CD4-positive, CD25-positive, alpha-beta regulatory T cell (primary cell): Measurements from ENCODE around the gene TEC. TPM values are rescaled to one million over a fixed set of nuclear protein-coding genes. Genes with fewer than 3 reads are reported as not detected.

Experiments used
- ATAC-seq, 2 donors: fragments of 150-1000 bp; cut with Tn5 transposase; one replicate each; pipeline ENCODE4 v1.10.0; 2021; ENCODE audit warnings: low read depth in 2 of 2, moderate number of reproducible peaks in 2 of 2, moderate library complexity in 1 of 2
- DNase-seq, 3 donors: peaks; one replicate each; pipeline versions ENCODE4 v3.0.0 to v3.0.0-alpha.2; 2012 to 2022; ENCODE audit warnings: mixed read lengths in 1 of 3
- H3K27ac ChIP-seq: one replicate; pipeline ENCODE4 v1.7.0; 2013; ENCODE audit warnings: mild to moderate bottlenecking, low read length; ENCODE audit not compliant: insufficient read depth, poor library complexity, severe bottlenecking
- H3K27me3 ChIP-seq: one replicate; pipeline ENCODE4 v1.7.0; 2013; ENCODE audit warnings: low read length; ENCODE audit not compliant: control insufficient read depth, insufficient read depth
- H3K36me3 ChIP-seq: one replicate; pipeline ENCODE4 v1.7.0; 2013; ENCODE audit warnings: mild to moderate bottlenecking, low read length, moderate library complexity; ENCODE audit not compliant: control insufficient read depth, insufficient read depth
- H3K4me1 ChIP-seq: 2 replicates; pipeline ENCODE4 v1.7.0; 2013; ENCODE audit warnings: mild to moderate bottlenecking, low read length; ENCODE audit not compliant: insufficient read depth, control insufficient read depth, poor library complexity, severe bottlenecking
- H3K4me3 ChIP-seq: one replicate; pipeline ENCODE4 v1.7.0; 2013; ENCODE audit warnings: low read depth, mild to moderate bottlenecking, low read length, moderate library complexity
- H3K9me3 ChIP-seq, 2 experiments: 1 replicate in 1 of 2; 2 replicates in 1 of 2; pipeline ENCODE4 v1.7.0; 2013; ENCODE audit warnings: low read length in 2 of 2, mild to moderate bottlenecking in 1 of 2, moderate library complexity in 1 of 2; ENCODE audit not compliant: control insufficient read depth in 2 of 2
- H3K27ac Mint-ChIP-seq, 3 donors: one replicate each; pipeline ENCODE4 v1.8.0; 2020 to 2022; ENCODE audit warnings: mild to moderate bottlenecking in 3 of 3, mixed read lengths in 3 of 3, moderate library complexity in 2 of 3
- H3K27me3 Mint-ChIP-seq: one replicate; pipeline ENCODE4 v1.8.0; 2022; ENCODE audit warnings: mild to moderate bottlenecking, mixed read lengths
- H3K36me3 Mint-ChIP-seq: one replicate; pipeline ENCODE4 v1.8.0; 2020; ENCODE audit warnings: mixed read lengths
- H3K4me1 Mint-ChIP-seq, 4 donors: one replicate each; pipeline ENCODE4 v1.8.0; 2020 to 2022; ENCODE audit warnings: mixed read lengths in 4 of 4, mild to moderate bottlenecking in 1 of 4
- H3K4me3 Mint-ChIP-seq, 4 donors: one replicate each; pipeline ENCODE4 v1.8.0; 2020 to 2022; ENCODE audit warnings: mild to moderate bottlenecking in 4 of 4, mixed read lengths in 4 of 4, moderate library complexity in 3 of 4
- H3K9me3 Mint-ChIP-seq, 7 donors: one replicate each; pipeline ENCODE4 v1.8.0; 2020 to 2022; ENCODE audit warnings: mixed read lengths in 7 of 7, mild to moderate bottlenecking in 3 of 7, moderate library complexity in 2 of 7
- polyA plus RNA-seq, 4 donors: library from polyadenylated mRNA; unstranded; fragments of 300-500 nt; fragmentation: Illumina TruSeq; gene quantifications; one replicate each; pipeline ENCODE4 v1.2.3, GENCODE V29; 2021
- total RNA-seq: library from RNA; stranded (reverse); gene quantifications from one replicate; pipeline ENCODE4 v1.2.3, GENCODE V29; 2022

Gene TEC
- total and polyA plus RNA-seq, 5 donors from 2014 or later, result 0.17 to 3.0 (median 1.2) TPM

- Histone ChIP-seq H3K9me3 (no peaks in the 10 kb centered on the region), H3K4me3 (no peak overlapping the region), H3K4me1 (no peaks in the 10 kb centered on the region), H3K27me3 (no peaks in the 10 kb centered on the region), H3K27ac (no peak overlapping the region), H3K36me3 (no peaks in the 10 kb centered on the region)
- no peak for ATAC-seq
- Mint-ChIP-seq H3K36me3 (peaks cover 5% of the 10 kb centered on the region), H3K4me3 (no peak overlapping the region), H3K27me3 (peaks cover 4% of the 10 kb centered on the region), H3K27ac (no peak overlapping the region), H3K9me3 (peaks cover 0 to 2% (median 0%) of the 10 kb centered on the region in 7 donors), H3K4me1 (peaks cover 0 to 10% (median 1%) of the 10 kb centered on the region in 4 donors)
- no peak for DNase-seq
Measured at GRCh38 chr4:48194971-48195370, 74.7 kb downstream of the TEC start.

- Mint-ChIP-seq H3K27ac (no peak overlapping the region), H3K4me1 (peaks cover 0 to 8% (median 1%) of the 10 kb centered on the region in 4 donors), H3K27me3 (peaks cover 7% of the 10 kb centered on the region), H3K9me3 (peaks cover 0 to 2% (median 0%) of the 10 kb centered on the region in 7 donors), H3K4me3 (no peak overlapping the region), H3K36me3 (peaks cover 5% of the 10 kb centered on the region)
- no peaks in the 10 kb centered on the region for H3K36me3 ChIP-seq
- no peak for ATAC-seq
- DNase-seq, result no peak
- H3K4me3 ChIP-seq, result no peak overlapping the region
- H3K9me3 ChIP-seq, result no peaks in the 10 kb centered on the region
- H3K27me3 ChIP-seq, result no peaks in the 10 kb centered on the region
- H3K4me1 ChIP-seq, result no peaks in the 10 kb centered on the region
- no peak overlapping the region for H3K27ac ChIP-seq
Measured at GRCh38 chr4:48193921-48194468, 75.6 kb downstream of the TEC start.

- Histone ChIP-seq H3K36me3 (no peaks in the 10 kb centered on the region), H3K4me3 (no peak overlapping the region), H3K27me3 (no peaks in the 10 kb centered on the region), H3K27ac (no peak overlapping the region), H3K4me1 (no peaks in the 10 kb centered on the region), H3K9me3 (no peaks in the 10 kb centered on the region)
- Mint-ChIP-seq H3K27me3 (peaks cover 7% of the 10 kb centered on the region), H3K36me3 (peaks cover 5% of the 10 kb centered on the region), H3K9me3 (peaks cover 0 to 2% (median 0%) of the 10 kb centered on the region in 7 donors), H3K4me1 (peaks cover 0 to 8% (median 1%) of the 10 kb centered on the region in 4 donors), H3K4me3 (no peak overlapping the region), H3K27ac (no peak overlapping the region)
- ATAC-seq, result no peak
- DNase-seq, result no peak
Measured at GRCh38 chr4:48193096-48193836, 76.4 kb downstream of the TEC start.

- H3K36me3 Mint-ChIP-seq, result peaks cover 5% of the 10 kb centered on the region
- Histone ChIP-seq H3K27me3 (no peaks in the 10 kb centered on the region), H3K4me1 (no peaks in the 10 kb centered on the region), H3K9me3 (no peaks in the 10 kb centered on the region), H3K4me3 (no peak overlapping the region), H3K27ac (no peak overlapping the region), H3K36me3 (no peaks in the 10 kb centered on the region)
- H3K27me3 Mint-ChIP-seq, result peaks cover 7% of the 10 kb centered on the region
- DNase-seq, result no peak
- no peak overlapping the region for H3K27ac Mint-ChIP-seq
- H3K4me1 Mint-ChIP-seq, result peaks cover 0 to 3% (median under 1%) of the 10 kb centered on the region in 4 donors
- H3K9me3 Mint-ChIP-seq, result peaks cover 0 to 2% (median 0%) of the 10 kb centered on the region in 7 donors
- H3K4me3 Mint-ChIP-seq, result no peak overlapping the region
- ATAC-seq, result no peak
Measured at GRCh38 chr4:48191758-48192157, 77.9 kb downstream of the TEC start.

- Histone ChIP-seq H3K9me3 (no peaks in the 10 kb centered on the region), H3K27me3 (no peaks in the 10 kb centered on the region), H3K36me3 (no peaks in the 10 kb centered on the region), H3K27ac (no peak overlapping the region), H3K4me1 (no peaks in the 10 kb centered on the region), H3K4me3 (no peak overlapping the region)
- peaks cover 0 to 2% (median 0%) of the 10 kb centered on the region in 7 donors for H3K9me3 Mint-ChIP-seq
- DNase-seq (no peak), ATAC-seq (no peak)
- H3K4me1 Mint-ChIP-seq, result peaks cover 0 to 2% (median under 1%) of the 10 kb centered on the region in 4 donors
- peaks cover under 1% of the 10 kb centered on the region for H3K36me3 Mint-ChIP-seq
- no peak overlapping the region for H3K4me3 Mint-ChIP-seq
- H3K27me3 Mint-ChIP-seq, result peaks cover 7% of the 10 kb centered on the region
- H3K27ac Mint-ChIP-seq, result no peak overlapping the region
Measured at GRCh38 chr4:48190839-48191238, 78.8 kb downstream of the TEC start.

GRCh38 chr4:48189731-48190130 is 79.9 kb downstream of the TEC start:
- Histone ChIP-seq H3K4me1 (no peaks in the 10 kb centered on the region), H3K27ac (no peak overlapping the region), H3K9me3 (no peaks in the 10 kb centered on the region), H3K36me3 (no peaks in the 10 kb centered on the region), H3K4me3 (no peak overlapping the region), H3K27me3 (no peaks in the 10 kb centered on the region)
- no peak overlapping the region for H3K4me3 Mint-ChIP-seq
- H3K4me1 Mint-ChIP-seq, result no peaks in the 10 kb centered on the region
- peaks cover 7% of the 10 kb centered on the region for H3K27me3 Mint-ChIP-seq
- H3K9me3 Mint-ChIP-seq, result peaks cover 0 to 2% (median 0%) of the 10 kb centered on the region in 7 donors
- no peak for DNase-seq
- H3K27ac Mint-ChIP-seq, result no peak overlapping the region
- H3K36me3 Mint-ChIP-seq, result no peaks in the 10 kb centered on the region
- no peak for ATAC-seq

- H3K4me3 ChIP-seq, result no peak overlapping the region
- H3K9me3 Mint-ChIP-seq, result peaks cover 0 to 2% (median 0%) of the 10 kb centered on the region in 7 donors
- no peak overlapping the region for H3K4me3 Mint-ChIP-seq
- no peaks in the 10 kb centered on the region for H3K27me3 ChIP-seq
- no peaks in the 10 kb centered on the region for H3K4me1 Mint-ChIP-seq
- H3K9me3 ChIP-seq, result no peaks in the 10 kb centered on the region
- peaks cover 7% of the 10 kb centered on the region for H3K27me3 Mint-ChIP-seq
- no peaks in the 10 kb centered on the region for H3K36me3 Mint-ChIP-seq
- H3K27ac Mint-ChIP-seq, result no peak overlapping the region
- H3K27ac ChIP-seq, result no peak overlapping the region
- no peaks in the 10 kb centered on the region for H3K4me1 ChIP-seq
- no peaks in the 10 kb centered on the region for H3K36me3 ChIP-seq
- ATAC-seq (no peak), DNase-seq (no peak)
Measured at GRCh38 chr4:48188390-48188789, 81.2 kb downstream of the TEC start.

GRCh38 chr4:48187813-48188212 is 81.8 kb downstream of the TEC start:
- Mint-ChIP-seq H3K36me3 (no peaks in the 10 kb centered on the region), H3K4me3 (no peak overlapping the region), H3K4me1 (no peaks in the 10 kb centered on the region), H3K27ac (no peak overlapping the region), H3K9me3 (peaks cover 0 to 2% (median 0%) of the 10 kb centered on the region in 7 donors), H3K27me3 (peaks cover 7% of the 10 kb centered on the region)
- Histone ChIP-seq H3K9me3 (no peaks in the 10 kb centered on the region), H3K4me3 (no peak overlapping the region), H3K27me3 (no peaks in the 10 kb centered on the region), H3K36me3 (no peaks in the 10 kb centered on the region), H3K27ac (no peak overlapping the region), H3K4me1 (no peaks in the 10 kb centered on the region)
- no peak for ATAC-seq
- DNase-seq, result no peak
